Glomerular visceral epithelial cell (primary cell): ENCODE measurements around the gene LCE4A.

ENCODE experiments used
- DNase-seq: peaks from one replicate; pipeline ENCODE4 v3.0.0-alpha.2; 2016; ENCODE audit errors: extremely low spot score

LCE4A gene

DNA sequence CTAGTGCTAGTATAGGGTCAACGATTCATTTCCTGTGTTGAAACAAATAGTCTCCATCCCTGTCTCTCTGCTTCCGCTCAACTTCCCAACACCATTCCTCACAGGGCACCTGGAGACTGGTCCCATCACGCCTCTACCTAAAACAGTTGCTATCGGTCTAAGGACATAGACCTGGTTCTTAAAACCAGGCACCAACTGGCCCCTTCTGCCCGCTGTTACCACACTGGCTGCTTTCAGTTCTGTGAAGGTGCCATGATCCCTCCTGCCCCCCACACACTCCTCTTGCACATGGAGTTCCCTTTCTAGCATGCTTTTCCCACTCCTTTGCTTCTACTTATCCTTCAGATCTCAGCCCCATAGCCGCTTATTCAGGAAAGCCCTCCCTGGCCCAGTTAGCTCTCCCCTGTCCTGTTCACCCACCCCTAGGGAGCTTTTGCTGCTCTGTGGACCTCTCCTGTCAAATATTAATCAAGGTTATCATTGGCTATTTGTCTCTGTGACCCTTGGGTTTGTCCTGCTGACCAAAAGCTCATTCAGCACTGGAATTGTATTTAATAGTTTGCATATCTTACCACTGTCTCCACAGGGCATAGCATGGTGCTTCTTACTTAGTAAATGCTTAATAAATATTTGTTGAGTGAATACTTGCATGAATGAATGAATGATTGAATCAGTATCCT, 37.9 kb downstream of the LCE4A start:
- no peak for DNase-seq

- DNase-seq = no peak
Observed at GRCh38 chr1:152747831-152748230, 39.9 kb downstream of the LCE4A start.

DNA sequence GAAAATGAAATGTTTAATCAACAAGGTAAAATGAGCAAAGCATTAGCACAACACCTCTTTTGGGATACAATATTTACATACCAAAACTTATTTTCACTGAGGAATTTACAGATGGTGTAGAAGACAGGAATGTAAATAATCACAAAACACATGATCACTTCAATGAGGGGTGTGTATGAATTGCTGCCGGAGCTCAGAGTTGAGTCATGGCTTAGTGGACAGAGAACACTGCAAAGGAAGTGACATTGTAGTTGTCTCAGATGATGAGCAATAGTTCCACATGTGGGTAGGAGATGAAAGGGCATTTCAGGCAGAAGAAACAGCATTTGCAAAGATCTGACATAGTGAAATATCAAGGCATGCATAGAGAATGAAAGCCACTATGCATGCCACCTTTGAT, 44.3 kb downstream of the LCE4A start:
- no peak for DNase-seq

DNA sequence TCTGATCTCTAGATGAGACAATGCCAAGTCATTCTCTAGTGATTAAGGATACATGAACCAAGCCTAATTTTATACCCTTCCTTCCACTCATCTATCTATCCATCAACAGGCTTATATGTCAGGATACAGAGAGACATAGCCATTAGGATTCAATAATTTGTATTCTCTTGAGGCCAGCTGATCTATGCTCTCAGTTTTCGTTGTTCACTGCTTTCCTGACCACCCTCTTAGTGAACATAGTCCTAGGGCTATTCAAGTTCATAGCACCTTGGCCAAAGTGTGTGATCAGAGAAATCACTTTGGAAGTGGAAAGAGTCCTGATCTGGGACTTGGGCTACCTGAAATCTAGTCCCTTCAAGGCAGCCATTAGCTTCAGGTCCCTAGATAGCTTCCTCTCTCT, 45.6 kb downstream of the LCE4A start:
- DNase-seq = no peak

DNA sequence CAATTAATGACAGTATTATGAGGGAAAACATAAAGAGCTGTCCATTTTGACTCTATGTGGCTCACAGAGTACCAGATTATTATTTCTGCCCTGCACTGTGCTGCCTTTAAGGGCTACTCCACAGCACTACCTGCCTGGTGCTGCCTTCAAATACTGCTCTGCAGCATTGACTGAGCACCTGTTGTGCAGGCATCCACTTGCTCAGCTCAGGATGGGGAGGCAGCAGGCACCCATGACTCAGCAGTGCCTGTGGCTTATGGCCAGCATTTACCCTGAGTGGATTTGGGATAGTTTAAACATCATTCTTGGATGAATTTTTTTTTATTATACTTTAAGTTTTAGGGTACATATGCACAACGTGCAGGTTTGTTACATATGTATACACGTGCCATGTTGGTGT, 48.9 kb downstream of the LCE4A start:
- DNase-seq = no peak

DNA sequence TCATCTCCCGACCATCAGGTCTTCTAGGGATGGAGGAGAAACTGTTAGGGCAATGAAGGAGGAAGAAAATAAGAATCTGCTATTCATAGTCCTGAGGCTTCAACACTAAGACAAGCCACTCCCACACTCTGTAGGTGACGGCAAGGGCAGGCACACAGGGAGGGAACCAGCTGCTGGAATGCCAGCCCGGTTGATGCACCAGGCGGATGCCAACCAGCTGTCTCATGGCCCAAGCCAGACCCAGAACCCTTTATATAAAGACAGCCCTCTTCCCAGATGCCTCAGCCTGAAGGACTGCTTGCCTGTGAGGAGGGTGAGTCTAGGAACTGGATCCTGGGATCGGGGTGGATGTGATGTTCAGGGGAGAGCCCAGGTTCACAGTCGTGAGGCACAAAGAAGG, 49.8 kb downstream of the LCE4A start, which contains the start of gene KPRP:
TSS of gene KPRP (plus strand) at position 279 of the 400 bp plus-strand sequence. CDS start 1,564 bp downstream, outside the sequence.
- DNase-seq = no peak

DNA sequence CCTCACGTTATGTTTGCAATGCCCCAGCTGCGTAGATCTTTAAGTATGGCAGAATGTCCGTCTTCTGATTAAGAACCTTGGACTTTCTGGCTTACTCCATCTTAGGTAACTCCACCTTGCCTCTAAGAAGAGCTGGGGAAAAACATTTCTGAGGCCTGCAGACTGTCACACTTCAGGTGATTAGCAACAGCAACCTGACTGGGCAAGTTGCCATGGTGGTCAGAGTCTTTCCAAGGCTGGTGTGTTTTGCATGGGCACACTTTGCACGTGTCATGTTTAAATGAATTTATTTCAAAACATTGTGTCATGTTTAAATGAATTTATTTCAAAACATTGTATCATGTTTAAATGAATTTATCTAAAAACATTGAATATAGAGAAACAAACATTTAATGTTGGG, 50.7 kb downstream of the LCE4A start:
- no peak for DNase-seq
